ENCODE results near the gene CHMP1A.
A peak's percentile ranks its signal among the peaks of the same experiment; 100 is the strongest.
"Not testable (repeated sequence)": the region's sequence is repeated elsewhere in the genome, so short reads cannot be mapped to it uniquely, and the experiment has no call there.

The CHMP1A gene

DNA sequence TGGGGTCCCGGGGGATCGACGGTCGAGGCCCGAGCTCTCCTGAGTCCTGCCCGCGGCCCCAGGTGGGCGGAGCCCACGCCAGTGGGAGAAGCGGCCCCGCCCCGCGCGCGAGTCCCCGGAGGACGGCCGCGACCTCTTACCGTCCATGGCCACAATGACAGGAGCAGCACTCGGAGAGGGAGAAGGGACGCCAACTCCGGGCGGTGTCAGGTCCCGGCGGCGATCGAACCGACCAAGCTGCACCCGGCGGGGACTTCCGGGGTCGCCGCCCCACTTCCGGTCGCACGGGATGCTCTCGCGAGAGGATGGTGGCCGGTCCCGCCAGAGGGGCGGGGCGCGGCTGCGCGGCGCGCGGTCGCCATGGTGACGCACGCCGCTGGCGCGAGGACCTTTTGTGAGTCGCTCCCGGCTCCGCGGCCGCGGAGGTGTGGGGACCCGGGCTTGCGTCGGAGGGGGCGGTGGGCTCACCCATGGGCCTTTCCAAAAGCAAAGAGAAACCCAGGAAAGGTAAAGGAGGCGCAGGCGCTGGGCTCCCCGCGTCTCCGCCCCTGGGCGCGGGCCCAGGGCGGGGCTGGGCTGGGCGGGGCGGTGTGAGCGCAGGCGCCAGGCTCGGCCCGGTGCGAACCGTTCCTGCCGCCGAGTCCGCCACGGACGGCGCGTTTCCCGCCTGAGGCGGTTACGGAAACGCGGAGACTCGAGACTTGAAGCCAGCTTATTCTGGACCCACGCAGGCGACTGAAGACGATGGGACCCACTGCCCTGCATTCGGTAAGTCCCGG, at the start of gene CHMP1A, which contains the start of gene SPATA33:
TSS of gene CHMP1A (minus strand) at position 267 of the 779 bp plus-strand sequence. CDS start at position 147, 120 bp downstream.
TSS of gene SPATA33 (plus strand) at position 395 of the 779 bp plus-strand sequence. CDS start at position 471, 76 bp downstream.
- DNase-seq = peak; percentile 89 to 93

DNA sequence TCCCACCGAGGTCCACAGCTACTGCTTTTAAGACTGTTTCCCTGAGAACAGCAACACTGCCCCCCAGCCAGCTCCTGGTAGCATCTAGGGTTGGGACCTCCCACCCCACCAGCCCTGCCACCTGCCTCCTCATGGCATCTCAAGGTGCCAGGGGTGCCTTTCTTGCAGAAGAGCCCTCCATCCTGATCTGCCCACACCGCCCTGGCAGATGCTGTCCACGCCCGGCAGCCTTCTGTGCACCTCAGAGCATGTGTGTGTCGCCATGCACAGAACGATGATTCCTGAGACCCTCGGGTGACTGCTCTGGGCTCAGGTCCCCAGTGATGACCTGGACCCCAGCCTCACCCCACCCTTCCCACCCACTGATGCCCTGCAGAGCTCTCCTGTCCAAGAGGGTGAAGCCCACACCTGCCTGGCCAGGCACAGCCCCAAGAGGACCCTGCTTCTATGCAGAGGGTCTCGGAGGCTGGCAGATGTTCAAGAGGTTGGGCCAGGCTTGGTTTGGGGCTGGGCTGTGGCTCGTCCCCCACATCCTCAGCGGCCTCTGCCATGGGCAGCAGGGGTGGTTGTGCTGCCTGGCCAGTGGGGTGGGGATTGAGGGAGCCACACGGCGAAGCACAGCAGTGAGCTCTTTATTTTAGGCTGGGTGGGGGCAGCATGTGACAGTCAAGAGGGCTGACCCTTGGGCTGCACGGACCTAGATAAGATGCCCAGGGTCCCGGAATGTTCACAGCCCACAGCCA, 49.2 kb upstream of the CHMP1A start:
- DNase-seq = no peak

DNA sequence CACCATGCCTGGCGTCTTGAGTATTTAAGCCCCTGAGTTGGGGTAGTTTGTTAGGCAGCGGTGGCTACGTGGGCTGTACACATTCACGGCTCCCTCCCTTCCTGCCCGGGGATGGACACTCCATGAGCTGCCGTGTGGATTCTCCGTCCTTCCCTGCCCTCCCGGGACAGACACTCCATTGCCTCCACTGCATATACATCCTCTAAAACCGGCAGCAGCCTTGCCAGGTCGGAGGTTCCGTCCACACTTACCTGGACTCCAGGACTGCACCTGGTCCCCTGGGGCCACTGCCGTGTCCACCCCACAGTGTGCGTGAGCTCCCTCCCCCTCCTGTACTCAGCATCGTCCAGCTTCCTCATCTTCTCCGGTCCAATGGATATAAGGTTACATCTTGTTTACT, 47.5 kb upstream of the CHMP1A start:
- no peak for DNase-seq

DNA sequence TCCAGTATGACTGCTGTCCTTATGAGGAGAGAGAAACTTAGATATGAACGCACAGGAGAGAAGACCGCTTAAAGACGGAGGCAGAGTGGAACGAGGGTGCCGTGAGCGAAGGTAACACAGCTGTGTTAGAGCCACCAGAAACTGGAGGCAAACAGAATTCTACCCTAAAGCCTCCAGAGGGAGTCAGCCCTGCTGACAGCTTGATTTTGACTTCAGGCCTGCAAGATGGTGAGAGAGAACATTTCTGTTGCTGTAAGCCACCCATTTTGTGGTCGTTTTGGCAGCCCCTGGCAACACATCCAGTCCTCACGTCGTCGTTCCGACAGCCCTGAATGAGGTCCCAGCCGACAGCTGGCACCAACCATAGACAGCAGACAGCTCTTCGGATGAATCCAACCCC, 46.8 kb upstream of the CHMP1A start:
- no peak for DNase-seq

DNA sequence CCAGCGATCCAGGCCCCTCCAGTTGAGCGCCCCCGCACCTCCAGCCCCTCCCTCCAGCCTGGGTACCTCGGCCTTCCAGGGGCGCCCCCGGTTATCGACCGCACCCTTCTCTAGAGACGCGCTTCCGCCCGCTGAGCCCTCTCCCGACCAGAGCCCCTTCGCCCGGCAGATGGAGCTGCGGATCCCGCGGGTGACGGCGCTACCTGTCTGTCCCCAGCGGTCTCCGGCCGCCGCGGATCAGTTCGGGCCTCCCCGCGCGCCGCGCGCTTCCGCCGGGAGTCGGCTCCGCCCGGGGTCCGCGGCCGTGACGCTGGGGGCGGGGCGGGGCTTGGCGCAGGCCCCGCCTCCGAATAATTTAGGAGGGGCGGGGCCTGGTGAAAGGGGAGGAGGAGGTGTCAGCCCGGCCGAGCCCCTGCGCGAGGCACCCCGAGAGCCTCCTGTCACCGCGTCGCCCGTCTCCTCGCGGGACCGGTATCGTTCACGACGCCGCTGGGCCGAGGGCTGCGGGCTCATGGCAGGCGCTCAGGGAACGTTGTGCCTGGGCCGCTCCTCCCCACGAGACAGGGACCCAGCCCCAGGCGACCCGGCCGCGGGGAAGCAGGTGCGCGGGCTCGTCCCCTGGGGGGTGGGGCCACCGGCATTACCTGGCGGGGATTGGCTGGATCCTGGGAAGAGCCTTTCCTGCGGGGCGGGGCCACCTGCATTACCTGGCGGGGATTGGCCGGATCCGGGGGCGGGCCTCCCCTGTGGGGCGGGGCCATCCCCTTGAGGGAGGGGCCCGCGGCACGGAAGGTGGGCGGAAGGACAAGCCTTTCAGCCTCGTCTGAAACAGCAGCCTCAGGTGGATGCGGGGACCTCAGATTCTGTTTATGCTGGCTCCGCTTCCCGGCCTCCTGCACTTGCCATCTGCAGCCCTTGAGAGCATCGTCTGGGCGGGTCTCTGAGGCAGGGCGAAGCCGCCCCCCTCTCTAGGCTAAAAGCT, 44.2 kb upstream of the CHMP1A start, which contains the start of gene SPATA2L:
TSS of gene SPATA2L (minus strand) at position 281 of the 982 bp plus-strand sequence. CDS start 473 bp downstream, outside the sequence.
- DNase-seq = peak; percentile 97 to 98

DNA sequence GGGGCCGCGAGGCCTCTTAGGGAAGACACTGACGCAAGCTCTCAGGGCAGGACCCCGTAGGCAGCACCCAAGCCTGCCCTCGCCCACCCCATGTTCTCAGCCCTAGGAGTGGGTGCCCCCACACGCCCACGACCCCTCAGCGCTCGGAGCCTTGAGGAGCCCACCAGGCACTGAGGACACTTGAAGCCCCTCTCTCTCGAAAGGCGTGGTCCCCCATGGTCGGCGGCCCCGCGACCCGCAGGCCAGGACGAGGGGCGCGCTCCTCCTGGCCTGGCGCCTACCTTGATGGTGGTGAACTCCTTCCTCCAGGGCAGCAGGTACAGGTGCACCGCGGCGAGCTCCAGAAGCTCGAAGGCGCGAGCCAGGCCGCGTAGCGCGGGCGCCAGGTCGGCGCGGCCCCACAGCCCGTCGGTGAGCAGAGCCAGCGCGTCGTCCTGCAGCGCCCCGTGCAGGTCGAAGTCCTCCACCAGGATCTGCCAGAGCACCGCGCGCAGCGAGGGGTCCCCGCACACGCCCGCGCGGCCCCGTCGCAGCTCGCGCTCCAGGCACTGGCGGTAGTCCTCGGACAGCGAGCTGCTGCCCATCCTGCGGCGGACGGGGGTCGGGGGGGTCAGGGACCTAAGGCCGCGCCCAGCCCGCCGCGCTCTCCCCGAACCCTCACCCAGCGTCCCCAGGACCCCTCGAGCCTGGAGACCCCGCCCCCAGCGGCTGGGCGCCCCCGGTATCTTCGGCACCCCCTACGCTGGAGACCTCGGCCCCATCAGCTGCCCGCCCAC, 43.3 kb upstream of the CHMP1A start:
- DNase-seq = peak; percentile 45 to 64

DNA sequence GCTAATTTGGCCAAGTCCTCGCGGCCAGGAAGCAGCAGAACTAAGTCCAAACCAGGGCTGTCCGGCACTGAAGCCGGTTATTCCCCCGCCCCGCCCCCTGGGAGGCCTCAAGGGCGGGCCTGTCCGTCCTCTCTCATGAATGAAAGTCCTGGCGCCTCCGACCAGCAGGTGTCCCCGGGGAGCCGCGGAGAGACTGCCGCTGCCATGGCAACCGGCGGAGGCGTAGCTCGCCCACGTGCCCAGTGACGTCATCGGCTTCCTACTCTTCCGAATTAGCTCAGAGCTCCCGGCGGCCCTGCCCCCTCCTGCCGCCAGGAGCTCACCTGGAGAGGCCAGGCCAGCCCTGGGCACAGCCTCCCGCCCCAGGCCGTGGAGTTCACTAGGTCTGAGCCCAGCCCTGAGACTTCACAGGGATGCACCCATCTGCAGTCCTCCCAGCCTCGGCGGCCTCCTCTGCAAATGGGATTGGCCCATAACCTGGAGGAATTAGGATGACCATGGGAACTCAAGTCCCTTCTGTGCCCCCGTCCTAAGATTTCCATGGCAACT, 42.7 kb upstream of the CHMP1A start:
- peak; percentile 96 to 97 for DNase-seq

DNA sequence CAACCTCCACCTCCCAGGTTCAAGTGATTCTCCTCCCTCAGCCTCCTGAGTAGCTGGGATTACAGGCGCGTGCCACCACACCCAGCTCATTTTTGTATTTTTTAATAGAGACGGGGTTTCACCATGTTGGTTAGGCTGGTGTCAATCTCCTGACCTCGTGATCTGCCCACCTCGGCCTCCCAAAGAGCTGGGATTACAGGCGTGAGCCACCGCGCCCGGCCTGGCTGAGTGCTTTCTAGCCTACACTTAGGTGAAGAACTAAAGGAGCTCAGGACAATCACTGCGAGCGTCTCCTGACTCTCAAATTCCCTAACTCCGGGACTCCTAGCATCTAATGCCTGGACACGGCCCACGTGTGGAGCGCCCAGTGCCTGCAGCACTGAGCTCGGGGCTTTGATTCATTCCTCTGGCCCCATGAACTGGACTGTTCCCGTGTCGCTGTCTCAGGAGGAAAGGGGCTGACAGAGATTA, 42.2 kb upstream of the CHMP1A start:
- DNase-seq = not testable (repeated sequence)

DNA sequence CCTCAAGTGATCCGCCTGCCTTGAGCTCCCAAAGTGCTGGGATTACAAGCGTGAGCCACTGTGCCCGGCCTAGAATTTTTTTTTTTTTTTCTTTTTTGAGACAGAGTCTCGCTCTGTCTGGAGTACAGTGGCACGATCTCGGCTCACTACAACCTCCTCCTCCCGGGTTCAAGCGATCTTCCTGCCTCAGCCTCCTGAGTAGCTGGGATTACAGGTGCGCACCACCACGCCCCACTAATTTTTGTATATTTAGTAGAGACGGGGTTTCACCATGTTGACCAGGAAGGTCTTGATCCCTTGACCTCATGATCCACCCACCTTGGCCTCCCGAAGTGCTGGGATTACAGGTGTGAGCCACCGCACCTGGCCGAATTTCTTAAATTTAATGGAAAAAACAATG, 41.2 kb upstream of the CHMP1A start:
- not testable (repeated sequence) for DNase-seq

DNA sequence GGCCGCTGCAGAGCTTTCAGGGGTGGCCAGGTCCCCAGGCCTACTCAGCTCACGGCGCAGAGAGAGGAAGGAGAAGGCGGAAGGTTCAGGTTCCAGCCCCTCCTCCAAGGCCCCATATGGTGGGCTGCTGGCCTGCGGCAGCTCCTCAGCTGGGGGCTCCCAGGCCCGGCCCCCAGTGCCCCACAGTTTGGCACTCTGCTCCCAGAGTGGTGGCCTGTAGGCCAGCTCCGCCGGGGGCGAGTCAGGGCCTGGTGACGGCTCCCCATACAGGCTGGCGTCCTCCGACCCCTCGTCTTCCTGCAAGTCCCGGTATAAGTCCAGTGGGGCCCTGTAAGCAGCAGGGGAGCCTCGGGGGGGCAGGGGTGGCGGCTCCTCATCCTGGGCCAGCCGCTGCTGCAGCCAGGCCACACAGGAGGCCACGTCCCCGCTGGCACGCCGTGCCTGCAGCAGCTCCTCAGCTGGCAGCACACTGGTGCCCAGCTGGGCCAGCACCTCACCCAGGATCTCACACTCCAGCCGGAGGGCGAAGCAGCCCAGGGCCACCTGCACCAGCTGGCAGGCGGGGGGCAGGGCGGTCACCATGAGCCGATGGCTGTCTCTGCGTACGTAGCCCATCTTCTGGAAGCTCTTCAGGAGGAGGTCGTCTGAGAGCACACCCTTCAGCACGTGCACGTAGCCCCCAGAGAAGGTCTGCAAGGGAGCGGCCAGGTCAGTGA, 40.3 kb upstream of the CHMP1A start:
- no peak for DNase-seq

DNA sequence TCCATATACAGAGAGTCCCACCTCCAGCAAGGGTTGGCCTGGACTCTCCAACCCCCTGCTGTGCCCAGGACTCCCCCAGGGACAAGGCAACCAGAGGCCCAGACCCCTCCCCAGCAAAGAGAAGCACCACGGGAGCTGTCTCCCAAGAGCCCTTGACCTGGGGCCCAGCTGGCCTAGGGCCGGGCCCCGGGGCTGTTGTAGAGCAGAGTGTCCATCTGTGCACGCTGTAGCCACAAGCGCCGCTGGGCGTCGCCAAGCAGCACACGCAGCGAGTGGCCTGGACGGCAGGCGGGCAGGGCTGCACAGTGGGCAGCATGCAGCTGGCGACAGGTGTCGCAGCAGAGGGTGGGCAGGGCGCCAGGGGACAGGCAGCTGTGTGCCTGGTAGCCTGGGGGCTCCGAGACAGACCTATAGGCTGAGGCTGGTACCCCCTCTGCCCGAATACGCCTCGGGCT, 39.7 kb upstream of the CHMP1A start:
- no peak for DNase-seq

DNA sequence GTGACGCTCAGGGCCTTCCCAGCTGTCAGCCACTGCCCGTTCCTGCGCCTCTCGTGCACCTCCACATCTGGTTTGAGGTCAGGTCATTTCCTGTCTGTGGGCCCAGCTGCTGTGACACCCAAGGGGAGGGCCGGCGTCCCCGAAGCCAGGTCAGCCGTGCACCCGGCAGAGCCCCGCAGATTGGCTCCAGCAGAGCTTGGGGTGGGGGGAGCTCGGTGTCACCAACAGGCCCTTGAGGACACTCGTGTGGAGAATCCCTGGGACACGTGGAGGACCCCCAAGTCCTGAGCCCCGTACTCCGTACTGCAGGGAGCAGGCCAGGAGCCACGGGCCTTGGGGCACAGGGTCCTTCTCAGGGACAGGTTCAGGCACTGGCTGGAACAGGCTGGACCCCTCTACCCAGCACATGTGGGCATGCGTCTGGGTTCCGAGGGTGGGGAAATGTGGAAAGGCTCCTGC, 39.2 kb upstream of the CHMP1A start:
- DNase-seq = peak; percentile 34 to 60

DNA sequence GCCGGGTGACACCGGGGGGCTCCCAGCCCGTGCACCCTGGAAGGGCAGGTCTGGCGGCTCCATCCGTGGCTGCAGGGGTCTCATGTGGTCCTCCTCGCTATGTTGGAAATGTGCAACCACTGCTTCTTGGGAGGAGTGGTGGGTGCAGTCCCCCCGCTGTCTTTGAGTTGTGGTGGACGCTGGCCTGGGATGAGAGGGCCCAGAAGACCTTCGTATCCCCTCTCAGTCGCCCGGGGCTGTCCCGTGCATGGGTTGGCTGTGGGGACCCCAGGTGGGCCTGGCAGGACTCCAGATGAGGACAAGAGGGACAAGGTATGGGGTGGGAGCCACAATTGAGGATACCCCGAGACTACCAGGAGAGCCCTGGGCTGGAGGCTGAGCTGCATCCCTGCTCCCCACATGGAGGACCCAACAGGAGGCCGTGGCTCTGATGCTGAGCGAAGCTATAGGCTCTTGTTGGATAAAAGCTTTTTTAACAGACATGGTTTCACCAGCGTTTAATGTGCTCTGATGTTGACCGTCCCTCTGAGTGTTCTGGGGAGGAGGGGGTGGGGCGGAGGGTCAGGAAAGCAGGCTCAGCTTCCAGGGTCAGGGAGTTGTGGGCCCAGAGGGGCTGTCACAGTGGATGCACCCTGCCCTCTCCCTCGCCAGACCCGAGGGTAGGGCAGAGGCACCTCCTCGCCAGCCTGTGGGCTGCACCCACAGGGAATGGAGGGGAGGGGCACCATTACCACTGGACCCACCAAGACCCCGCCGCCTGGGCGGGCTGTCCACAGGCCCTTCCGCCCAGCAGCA, 38.6 kb upstream of the CHMP1A start:
- DNase-seq = no peak

DNA sequence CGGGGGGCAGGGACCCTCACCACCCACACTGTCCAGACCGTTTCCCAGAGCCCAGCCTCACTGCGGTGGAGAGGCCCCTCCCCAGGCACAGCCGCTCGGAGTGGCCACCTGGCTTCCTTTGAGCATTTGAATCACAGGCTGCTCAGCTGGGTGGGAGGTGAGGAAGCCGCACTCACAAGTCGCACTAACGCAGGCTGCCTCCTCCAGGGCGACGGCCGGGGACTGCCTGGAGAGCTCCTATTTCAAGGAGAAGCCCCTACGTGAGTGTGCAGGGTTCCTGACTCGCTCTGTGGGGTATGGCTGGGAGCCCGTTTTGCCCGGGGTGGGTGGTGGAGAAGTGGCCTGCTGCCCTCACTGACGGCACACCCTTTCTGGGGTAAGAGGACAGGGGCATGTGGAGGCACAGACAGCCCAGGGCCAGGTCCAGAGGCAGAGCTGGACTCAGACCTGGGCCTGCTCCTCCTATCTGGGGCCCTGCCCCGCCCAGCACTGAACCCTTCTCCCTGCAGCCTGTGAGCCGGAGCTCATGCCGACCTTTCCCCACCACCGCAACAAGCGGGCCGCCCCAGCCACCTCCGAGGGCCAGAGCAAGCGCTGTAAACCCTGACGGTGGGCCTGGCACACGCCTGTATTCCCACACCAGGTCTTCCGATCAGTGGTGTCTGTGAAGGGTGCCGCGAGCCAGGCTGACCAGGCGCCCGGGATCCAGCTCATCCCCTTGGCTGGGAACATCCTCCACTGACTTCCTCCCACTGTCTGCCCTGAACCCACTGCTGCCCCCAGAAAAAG, 37.8 kb upstream of the CHMP1A start:
- no peak for DNase-seq

DNA sequence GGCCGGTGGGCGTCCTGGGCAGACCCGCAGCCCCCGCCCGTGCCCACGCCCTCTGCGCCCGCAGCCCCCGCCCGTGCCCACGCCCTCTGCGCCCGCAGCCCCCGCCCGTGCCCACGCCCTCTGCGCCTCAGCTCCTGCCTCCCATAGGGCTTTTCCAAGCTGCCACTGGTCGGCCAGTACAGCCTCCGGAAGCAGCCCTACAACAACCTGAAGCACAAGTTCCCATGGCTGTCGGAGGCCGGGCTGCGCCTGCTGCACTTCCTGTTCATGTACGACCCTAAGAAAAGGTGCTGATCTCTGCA, 37.2 kb upstream of the CHMP1A start:
- DNase-seq = not testable (repeated sequence)

DNA sequence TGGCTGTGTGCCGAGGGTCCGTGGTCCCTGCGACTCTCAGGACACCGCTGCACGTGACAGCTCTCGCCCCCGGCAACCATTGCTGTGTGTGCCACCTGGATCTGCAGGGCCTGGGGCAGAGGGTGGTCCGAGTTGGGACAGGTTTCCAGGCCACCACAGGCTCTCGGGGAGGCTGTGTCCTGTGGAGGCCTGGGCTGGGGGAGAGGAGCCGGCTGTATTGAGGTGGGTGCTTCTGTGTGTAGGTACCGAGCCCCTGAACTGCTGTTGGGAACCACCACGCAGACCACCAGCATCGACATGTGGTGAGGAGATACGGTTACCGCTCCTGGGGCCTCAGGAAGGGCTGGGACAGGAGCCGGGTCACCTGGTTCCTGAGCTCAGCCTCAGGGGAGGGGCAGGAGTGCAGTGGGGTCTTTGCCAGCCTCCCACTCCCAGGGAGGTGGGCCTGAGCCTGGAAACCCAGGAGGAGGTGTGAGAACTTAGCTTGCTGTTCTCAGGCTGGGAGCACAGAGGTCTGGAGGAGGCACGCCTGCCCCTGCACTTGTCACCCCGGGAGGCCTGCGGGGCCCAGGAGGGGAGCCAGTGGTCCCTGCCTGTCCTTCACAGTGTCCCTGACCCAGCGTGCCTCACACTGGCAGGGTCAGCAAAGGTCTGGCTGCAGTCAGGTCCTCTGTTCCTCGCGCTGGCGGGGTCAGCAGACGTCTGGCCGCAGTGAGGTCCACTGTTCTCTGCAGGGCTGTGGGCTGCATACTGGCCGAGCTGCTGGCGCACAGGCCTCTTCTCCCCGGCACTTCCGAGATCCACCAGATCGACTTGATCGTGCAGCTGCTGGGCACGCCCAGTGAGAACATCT, 36.6 kb upstream of the CHMP1A start:
- DNase-seq = no peak

DNA sequence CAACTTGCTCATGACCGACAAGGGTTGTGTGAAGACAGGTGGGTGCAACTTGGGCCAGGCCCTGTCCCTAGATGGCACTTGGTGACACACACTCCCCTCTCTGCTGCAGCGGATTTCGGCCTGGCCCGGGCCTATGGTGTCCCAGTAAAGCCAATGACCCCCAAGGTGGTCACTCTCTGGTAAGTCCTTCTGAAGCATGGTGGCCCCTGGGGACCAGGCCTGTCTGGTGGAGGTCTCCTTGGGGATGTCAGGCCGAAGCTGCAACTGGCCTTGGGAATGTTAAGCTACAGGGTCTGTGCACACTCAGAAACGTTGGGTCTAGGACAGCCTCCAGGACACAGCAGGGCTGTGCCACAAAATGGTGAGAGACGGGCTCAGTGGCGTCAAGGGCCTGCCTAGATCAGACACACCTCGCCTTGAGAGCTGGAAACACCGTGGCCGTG, 35.8 kb upstream of the CHMP1A start:
- no peak for DNase-seq

All from CD4-positive, alpha-beta T cell treated with Interferon alpha-2 for 1 hour (primary cell).